ENCODE results near the gene BDKRB1.

Gene BDKRB1

DNA sequence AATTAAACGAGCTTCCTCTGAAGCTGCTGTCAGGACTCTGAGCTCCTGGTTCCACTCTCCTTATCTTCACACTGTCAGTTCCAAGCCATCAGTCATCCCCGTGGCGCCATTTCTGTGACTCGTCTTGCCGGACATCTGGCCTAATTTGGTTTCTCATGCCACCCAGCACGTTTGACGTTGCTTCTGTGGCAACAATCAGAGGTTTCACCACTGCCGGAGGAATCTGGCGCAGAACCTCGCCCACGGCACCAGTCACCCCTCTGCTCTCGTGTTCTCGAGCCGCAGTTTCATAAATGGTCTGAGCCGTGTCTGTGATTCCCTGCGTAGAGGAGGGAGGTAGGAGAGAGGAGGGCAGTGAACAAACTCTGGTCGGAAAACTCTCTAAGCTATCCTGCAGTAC lies 29.7 kb downstream of the BDKRB1 start:
- DNase-seq = no peak

DNA sequence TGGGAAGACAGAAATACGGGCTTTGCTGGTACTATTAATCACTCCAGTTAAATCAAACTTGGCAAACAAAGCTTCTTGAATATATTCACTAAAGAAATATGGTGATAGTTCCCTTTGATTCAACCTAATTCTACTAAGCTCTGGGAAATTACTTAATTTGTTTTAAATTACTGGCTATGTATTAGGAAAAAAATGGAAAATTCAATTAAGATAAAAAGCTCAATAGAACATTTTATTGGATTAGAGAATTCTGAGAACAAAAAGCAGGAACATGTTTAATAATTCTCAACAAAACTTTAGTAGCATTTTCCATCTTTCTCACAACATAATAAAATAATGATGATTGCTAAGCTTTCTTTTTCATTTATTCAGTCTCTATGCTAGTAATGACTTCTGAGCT lies 30.2 kb downstream of the BDKRB1 start:
- DNase-seq = no peak

DNA sequence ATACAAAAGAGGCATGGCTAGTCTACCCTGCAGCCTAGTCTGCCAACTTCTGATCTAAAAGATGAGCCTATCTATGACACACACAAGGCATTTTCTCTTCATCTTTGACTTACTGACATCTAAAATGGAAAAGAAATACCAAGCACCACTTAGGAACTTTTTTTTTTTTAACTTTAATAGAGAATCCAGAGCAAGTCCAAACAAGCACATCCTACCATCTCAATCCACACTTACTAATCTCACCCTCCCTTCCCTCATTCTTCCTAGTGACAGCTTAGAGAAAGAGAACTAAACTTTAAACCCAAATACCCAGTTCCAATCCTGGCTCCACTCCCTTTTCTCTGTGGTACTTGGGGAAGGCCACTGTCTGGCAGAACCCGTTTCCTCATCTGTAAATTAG lies 31.8 kb downstream of the BDKRB1 start:
- DNase-seq = no peak

DNA sequence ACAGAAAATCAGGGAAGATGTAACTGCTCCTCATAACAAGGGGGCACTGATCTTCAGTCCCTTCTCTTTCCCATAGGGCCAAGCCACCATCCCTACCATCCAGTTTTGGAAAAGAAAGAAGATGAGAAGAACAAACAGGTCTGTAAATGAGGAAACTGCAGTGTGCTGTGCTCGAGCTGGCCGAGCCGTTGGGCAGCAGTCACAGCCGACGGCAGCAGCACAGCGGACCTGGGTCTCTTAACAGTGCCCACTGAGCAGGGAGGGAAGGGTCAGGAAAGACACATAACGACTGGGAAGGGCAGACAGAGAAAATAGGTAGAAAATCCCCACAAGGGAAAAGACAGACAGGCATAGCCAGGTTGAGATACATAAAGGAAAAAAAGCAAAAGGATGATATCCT lies 38.2 kb downstream of the BDKRB1 start:
- DNase-seq = no peak

DNA sequence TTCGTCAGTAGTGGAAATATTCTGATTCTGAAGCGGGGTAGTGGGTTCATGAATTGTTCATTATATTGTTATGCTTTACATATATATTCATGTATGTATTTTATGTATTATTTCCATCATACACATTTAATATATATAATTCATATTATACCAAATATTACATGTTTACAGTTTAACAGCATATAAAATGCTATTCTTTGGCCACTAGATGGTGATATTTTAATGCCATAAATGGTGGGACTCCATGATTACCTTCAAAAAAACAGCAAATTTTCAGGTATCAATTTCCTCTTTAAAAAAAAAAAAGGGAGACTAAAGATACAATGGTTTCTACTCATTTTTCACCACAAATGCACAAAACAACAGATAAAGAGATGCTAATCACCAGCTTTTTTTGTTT lies 41.0 kb downstream of the BDKRB1 start:
- no peak for DNase-seq

DNA sequence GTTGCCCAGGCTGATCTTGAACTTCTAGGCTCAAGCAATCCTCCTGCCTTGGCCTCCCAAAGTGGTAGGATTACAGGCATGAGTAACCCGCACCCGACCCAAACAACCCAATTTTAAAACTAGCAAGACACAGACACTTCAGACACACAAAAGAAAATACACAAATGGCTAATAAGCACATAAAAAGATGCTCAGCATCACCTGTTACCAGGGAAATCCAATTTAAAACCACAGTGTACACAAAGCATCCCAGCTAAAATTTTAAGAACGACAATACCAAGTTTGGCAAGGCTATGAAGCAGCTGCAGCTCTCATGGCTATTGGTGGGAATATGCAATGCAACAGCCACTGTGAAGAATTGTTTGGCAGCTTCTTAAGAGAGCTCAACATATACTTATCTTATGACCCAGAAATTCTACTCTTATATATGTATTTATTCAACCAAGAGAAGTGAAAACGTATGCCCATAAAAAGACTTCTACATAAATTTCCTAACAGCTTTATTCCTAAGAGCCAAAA lies 42.0 kb downstream of the BDKRB1 start:
- no peak for DNase-seq

DNA sequence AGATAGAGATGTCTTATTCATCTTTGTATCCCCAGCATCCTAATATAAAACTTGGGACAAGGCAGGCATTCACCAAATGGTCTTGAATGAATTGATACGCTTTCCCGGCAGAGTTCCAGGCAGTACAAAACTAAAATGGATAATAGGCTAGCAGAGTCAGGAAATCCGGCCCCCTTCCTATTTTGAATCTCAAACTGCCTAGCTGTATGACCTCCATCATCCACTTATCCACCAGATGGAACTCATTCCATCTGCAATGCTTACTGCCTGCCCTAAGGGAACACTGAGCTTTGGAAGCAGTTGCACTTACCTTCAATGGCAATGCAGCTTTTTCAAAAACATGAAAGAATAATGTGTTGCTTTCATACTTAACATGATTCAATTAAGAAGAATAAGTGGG lies 43.4 kb downstream of the BDKRB1 start:
- DNase-seq = no peak

DNA sequence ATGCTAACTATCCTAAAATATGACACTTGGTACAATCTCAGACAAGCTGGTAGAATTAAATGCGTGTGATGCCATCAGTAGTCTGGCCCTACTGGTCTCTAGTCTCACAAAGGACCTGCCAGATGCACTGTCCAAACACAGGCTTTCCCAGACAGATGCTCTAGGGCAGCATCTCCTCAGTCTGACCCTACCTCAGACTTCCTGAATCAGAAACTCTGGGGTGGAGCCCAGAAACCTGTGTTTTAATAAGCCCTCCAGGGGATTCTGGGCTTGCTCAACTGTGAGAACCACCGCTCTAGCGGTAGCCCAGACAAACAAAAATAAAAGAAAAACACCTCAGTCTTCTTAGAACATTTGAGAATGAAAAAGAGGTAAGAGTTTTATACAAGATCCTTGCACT lies 48.0 kb downstream of the BDKRB1 start:
- no peak for DNase-seq

DNA sequence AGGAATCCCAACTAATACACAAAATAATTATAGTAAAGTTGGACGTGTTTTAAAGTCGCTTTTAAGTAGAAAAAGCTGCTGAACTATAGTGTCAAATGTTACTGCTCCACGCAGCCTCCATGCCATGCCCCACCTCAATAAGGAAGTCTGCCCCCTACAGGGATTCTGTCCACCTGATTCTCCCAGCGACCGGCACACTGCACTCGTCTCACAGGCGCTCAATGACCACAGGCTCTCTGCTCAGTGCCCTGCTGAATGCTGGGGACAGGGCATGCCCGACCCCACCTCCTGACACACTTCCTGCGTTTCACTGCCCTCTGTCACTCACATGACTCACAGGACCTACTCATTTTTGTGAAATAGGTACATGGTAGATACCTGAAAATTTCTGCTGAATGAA lies 48.9 kb downstream of the BDKRB1 start:
- no peak for DNase-seq

DNA sequence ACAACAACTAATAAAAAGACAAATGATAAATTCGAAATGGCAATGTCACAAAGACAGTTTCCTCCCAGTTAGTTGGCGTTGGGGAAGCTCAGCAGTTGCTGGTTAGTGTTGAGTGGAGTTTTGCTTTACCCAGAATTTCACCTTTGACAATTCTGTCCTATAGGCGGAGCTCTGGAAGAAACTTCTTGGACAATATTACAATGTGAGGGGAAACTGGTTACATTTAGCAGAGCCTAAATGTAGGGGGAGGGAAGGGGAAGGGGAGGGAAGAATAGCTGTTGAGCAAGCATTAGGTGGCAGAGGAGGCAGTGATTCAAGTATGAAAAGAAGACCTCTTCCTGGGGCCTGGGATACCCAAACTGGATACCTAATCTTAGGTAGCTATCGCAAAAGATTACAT lies 51.4 kb downstream of the BDKRB1 start:
- DNase-seq = no peak

DNA sequence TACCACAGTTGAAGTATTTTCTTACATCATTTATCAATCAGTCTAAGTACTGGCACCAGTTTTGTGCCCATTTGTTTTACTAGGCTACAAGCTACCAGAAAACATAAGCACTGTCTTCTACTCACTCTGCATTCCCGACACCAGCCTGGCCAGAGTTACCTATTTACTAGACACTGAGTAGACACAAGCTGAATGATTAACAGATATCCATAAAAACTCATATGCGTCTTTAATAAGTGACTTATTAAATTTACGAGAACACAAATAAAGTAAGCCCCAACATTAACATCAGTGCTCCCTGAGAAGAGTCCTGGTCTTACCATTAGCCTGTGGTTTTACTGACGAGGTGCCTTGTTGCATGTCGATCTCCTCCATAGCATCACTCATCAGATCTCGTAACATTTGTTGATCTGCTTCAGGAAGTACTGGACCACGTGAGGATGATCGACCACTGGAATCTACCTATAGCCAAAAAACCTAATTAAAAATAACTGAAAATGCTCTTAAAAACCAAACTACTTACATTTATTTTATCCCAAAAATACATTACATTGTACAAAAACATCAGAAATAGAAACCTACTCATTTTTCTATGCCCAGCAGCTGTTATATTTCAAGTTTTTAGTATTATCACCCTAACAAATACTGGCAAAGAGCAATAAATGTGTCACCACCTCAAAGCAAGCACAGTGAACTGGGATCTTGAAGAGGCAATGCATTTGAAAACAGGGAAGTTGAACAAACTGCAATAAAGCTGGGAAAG lies 53.3 kb downstream of the BDKRB1 start:
- DNase-seq = no peak

DNA sequence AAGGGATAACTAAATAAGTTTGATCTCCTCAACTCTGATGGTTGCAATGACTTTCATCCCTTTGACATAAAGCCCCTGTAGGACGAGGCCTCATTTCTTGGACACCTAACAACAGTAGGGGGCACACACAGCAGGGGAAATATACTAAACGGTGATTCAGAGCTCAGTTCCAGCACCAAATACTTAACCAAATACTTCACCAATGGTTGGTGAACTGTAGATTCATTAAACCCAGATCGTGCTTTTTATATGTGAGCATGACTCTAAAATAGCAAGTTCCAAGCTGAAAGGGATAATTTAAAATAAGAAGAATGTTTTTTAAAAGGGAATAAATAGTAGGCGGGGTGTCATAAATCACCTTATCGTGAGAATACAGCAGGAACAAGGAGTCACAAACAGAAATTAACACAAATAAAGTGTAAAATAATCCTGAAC lies 53.9 kb downstream of the BDKRB1 start:
- no peak for DNase-seq

DNA sequence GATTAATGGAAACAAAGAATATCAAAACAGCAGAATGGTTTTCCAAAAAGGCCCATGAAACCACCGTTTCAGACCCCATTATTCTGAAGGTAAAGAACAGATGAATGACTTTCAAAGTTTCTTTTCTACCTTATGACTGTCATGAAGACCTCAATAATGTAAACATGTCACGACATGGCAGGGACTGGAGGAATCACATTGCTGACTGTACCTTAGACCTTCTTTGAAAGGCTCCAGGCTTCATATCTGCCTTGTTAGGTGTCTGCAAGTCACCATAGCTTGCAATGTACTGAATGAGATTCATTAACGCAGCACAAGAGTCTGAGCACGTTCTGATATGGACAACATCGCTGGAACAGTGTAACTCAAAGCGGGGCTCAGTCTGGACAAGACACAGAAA lies 54.9 kb downstream of the BDKRB1 start:
- no peak for DNase-seq

Data from activated gamma-delta T cell treated with Interleukin-2 at 50 U/mL for 16 hours (primary cell).